Breast epithelium (tissue), 4 donors: Measurements from ENCODE around the gene TIRAP. TPM values are rescaled to one million over a fixed set of nuclear protein-coding genes. Genes with fewer than 3 reads are reported as not detected.
A peak's percentile ranks its signal among the peaks of the same experiment; 100 is the strongest.

Experiments
- DNase-seq, 2 donors: peaks; one replicate each; pipeline ENCODE4 v3.0.0-alpha.2; 2019; ENCODE audit warnings: low spot score in 2 of 2
- H3K27ac ChIP-seq, 2 donors: fragments of 200-600 bp; sonication (generic) in 1 of 2; one replicate each; pipeline ENCODE4 v1.5.1; 2016 to 2019; ENCODE audit warnings: mild to moderate bottlenecking in 1 of 2
- H3K27me3 ChIP-seq, 2 donors: fragments of 200-600 bp; sonication (generic) in 1 of 2; one replicate each; pipeline versions ENCODE4 v1.5.1 to v1.6.0; 2017 to 2019; ENCODE audit warnings: control low read depth in 1 of 2, mild to moderate bottlenecking in 1 of 2
- H3K36me3 ChIP-seq: fragments of 200-600 bp; one replicate; pipeline ENCODE4 v1.5.1; 2019
- H3K4me1 ChIP-seq, 2 donors: fragments of 200-600 bp; sonication (generic); one replicate each; pipeline ENCODE4 v1.5.1; 2016 to 2019; ENCODE audit warnings: control low read depth in 1 of 2
- H3K4me3 ChIP-seq, 3 donors: fragments of 200-600 bp; sonication (generic); 1 replicate in 2 of 3; 2 replicates in 1 of 3; pipeline ENCODE4 v1.5.1; 2016 to 2019; ENCODE audit warnings: mild to moderate bottlenecking in 3 of 3, moderate library complexity in 2 of 3
- H3K9me3 ChIP-seq, 2 donors: fragments of 200-600 bp; sonication (generic) in 1 of 2; one replicate each; pipeline ENCODE4 v1.5.1; 2016 to 2019; ENCODE audit warnings: control low read depth in 1 of 2
- POLR2A ChIP-seq: fragments of 450-650 bp; IDR thresholded peaks from one replicate; pipeline ENCODE4 v1.6.1; 2016; ENCODE audit warnings: antibody characterized with exemption, mild to moderate bottlenecking, moderate library complexity
- POLR2AphosphoS5 ChIP-seq, 3 donors: sonication (generic); formaldehyde crosslinking; IDR thresholded peaks; one replicate each; pipeline ENCODE4 v1.6.1; 2017; ENCODE audit warnings: antibody characterized with exemption in 3 of 3
- intact Hi-C: fragments of 100-400 bp; cut with DNase I; formaldehyde crosslinking; loops from one replicate; pipeline ENCODE4 v1.15.1; 2023; ENCODE audit warnings: low total_unique reads
- total RNA-seq, 3 donors: library from RNA; depleted of rRNA; stranded (reverse); fragments of >200 nt; gene quantifications; one replicate each; pipeline ENCODE4 v1.1.0, GENCODE V29; 2016
- TF ChIP-seq, protein P1 (sequence below), 3 donors: fragments of 450-650 bp; IDR thresholded peaks; one replicate each; pipeline ENCODE4 v1.5.1; 2016 to 2017; ENCODE audit warnings: antibody characterized with exemption in 3 of 3, mild to moderate bottlenecking in 3 of 3, moderate library complexity in 3 of 3

The TIRAP gene
- total RNA-seq, 3 donors from 2014 or later = 8.9 to 11.1 (median 10.9) TPM

DNA sequence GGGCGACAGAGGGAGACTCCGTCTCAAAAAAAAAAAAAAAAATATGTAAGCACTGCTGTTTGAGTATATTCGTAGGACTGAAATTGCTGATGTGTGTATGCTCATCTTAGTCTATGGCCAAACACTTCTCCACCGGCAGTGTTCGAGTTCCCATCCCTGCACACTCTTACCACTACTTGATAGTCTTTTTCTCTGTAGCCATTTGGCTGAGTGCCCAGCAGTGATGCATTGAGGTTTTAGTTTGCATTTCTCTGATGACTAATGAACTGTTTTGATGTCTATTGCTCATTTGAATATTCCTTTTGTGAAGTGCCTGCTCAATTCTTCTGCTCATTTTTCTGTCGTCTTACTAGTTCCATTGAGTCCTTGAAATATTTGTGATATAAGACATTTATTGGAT lies 1.9 kb downstream of the TIRAP start:
- DNase-seq = peak; percentile 71 to 72
- Histone ChIP-seq H3K4me1 (no peaks in the 10 kb centered on the region), H3K9me3 (no peaks in the 10 kb centered on the region), H3K27me3 (no peaks in the 10 kb centered on the region), H3K36me3 (no peaks in the 10 kb centered on the region), H3K27ac (no peak overlapping the region), H3K4me3 (no peak overlapping the region)
- no peak for TF ChIP-seq POLR2A
- no peak for TF ChIP-seq POLR2AphosphoS5 (IDR thresholded peaks at IDR 0.05)
- TF ChIP-seq, protein P1, sequence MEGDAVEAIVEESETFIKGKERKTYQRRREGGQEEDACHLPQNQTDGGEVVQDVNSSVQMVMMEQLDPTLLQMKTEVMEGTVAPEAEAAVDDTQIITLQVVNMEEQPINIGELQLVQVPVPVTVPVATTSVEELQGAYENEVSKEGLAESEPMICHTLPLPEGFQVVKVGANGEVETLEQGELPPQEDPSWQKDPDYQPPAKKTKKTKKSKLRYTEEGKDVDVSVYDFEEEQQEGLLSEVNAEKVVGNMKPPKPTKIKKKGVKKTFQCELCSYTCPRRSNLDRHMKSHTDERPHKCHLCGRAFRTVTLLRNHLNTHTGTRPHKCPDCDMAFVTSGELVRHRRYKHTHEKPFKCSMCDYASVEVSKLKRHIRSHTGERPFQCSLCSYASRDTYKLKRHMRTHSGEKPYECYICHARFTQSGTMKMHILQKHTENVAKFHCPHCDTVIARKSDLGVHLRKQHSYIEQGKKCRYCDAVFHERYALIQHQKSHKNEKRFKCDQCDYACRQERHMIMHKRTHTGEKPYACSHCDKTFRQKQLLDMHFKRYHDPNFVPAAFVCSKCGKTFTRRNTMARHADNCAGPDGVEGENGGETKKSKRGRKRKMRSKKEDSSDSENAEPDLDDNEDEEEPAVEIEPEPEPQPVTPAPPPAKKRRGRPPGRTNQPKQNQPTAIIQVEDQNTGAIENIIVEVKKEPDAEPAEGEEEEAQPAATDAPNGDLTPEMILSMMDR (IDR thresholded peaks at IDR 0.05) = no peak
- intact Hi-C loops = no loop called here

- no peaks in the 10 kb centered on the region for H3K9me3 ChIP-seq
- H3K36me3 ChIP-seq = peaks cover 3% of the 10 kb centered on the region
- no peak overlapping the region for H3K4me3 ChIP-seq
- no peak overlapping the region for H3K27ac ChIP-seq
- DNase-seq = no peak
- TF ChIP-seq POLR2AphosphoS5 (IDR thresholded peaks at IDR 0.05) (no peak), POLR2A (no peak)
- TF ChIP-seq, protein P1 (IDR thresholded peaks at IDR 0.05) = no peak
- intact Hi-C loops = no loop called here
- H3K4me1 ChIP-seq = no peaks in the 10 kb centered on the region
- H3K27me3 ChIP-seq = no peaks in the 10 kb centered on the region
These were observed 5.3 kb downstream of the TIRAP start for GRCh38 chr11:126288237-126288636.

DNA sequence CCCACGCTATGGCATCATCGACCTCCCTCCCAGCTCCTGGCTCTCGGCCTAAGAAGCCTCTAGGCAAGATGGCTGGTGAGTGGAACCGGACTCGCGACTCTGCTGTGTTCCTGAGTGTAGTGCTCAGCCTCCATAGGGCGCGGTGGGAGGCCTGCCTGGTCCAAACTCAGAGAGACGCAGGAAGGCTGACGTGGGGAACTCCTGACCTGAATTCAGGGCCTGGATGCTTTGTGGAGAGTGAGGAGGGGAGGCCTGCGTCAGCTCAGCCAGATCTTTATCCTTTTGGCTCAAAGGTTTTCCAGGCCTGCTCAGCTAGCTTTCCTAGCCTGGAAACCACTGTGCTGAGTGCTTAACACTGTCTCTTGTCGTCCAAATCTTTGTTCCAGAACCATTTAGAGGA lies 8.0 kb downstream of the TIRAP start:
- no peak for DNase-seq
- H3K27ac ChIP-seq = peak overlapping the region in 1 of 2 donors; percentile 3

DNA sequence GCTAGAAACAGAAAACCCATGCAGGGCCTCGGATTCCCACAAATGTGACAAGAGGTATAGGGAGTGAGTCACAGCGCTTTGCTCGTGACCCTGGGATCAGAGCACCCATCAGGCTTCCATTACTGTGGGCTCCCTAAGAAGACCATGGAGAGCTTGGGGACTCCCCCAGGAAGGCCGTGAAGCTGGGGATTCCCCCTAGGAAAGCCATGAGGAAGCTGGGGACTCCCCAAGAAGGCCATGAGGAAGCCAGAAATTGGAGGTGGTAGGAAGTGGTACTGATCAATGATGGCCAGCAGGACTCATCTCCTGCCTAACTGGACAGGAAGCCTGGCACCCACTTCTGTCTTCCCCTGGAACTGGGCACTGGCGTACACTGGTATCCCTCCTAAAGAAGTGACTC lies 10.8 kb downstream of the TIRAP start:
- H3K36me3 ChIP-seq = peaks cover 3% of the 10 kb centered on the region
- no peak for DNase-seq
- H3K4me3 ChIP-seq = no peak overlapping the region
- H3K27ac ChIP-seq = no peak overlapping the region
- no peak for TF ChIP-seq POLR2A
- TF ChIP-seq, protein P1 (IDR thresholded peaks at IDR 0.05) = no peak
- TF ChIP-seq POLR2AphosphoS5 (IDR thresholded peaks at IDR 0.05) = no peak
- H3K9me3 ChIP-seq = no peaks in the 10 kb centered on the region
- intact Hi-C loops = no loop called here
- H3K4me1 ChIP-seq = no peaks in the 10 kb centered on the region
- no peaks in the 10 kb centered on the region for H3K27me3 ChIP-seq

More for the DNA sequence above, 8.0 kb downstream of the TIRAP start:
- TF ChIP-seq POLR2A = no peak
- no peak for TF ChIP-seq POLR2AphosphoS5 (IDR thresholded peaks at IDR 0.05)
- TF ChIP-seq, protein P1 (IDR thresholded peaks at IDR 0.05) = no peak
- no peaks in the 10 kb centered on the region for H3K4me1 ChIP-seq
- H3K9me3 ChIP-seq = no peaks in the 10 kb centered on the region
- intact Hi-C loops = no loop called here
- peaks cover 3% of the 10 kb centered on the region for H3K36me3 ChIP-seq
- H3K4me3 ChIP-seq = no peak overlapping the region
- no peaks in the 10 kb centered on the region for H3K27me3 ChIP-seq

GRCh38 chr11:126297004-126297403 lies 14.1 kb downstream of the TIRAP start:
- Histone ChIP-seq H3K27ac (no peak overlapping the region), H3K36me3 (no peaks in the 10 kb centered on the region), H3K4me1 (no peaks in the 10 kb centered on the region), H3K4me3 (no peak overlapping the region), H3K9me3 (no peaks in the 10 kb centered on the region), H3K27me3 (no peaks in the 10 kb centered on the region)
- no peak for DNase-seq
- no peak for TF ChIP-seq POLR2AphosphoS5 (IDR thresholded peaks at IDR 0.05)
- TF ChIP-seq POLR2A = no peak
- TF ChIP-seq, protein P1 (IDR thresholded peaks at IDR 0.05) = no peak
- intact Hi-C loops = no loop called here
